Measurements from ENCODE around the gene CHAC1. TPM values are rescaled to one million over a fixed set of nuclear protein-coding genes. Genes with fewer than 3 reads are reported as not detected.
A peak's percentile ranks its signal among the peaks of the same experiment; 100 is the strongest.
"Not testable (repeated sequence)": the region's sequence is repeated elsewhere in the genome, so short reads cannot be mapped to it uniquely, and the experiment has no call there.

The CHAC1 gene
- polyA plus RNA-seq, 12 donors, result 1.1 to 5.3 (median 2.4) TPM; not detected in 2

DNA sequence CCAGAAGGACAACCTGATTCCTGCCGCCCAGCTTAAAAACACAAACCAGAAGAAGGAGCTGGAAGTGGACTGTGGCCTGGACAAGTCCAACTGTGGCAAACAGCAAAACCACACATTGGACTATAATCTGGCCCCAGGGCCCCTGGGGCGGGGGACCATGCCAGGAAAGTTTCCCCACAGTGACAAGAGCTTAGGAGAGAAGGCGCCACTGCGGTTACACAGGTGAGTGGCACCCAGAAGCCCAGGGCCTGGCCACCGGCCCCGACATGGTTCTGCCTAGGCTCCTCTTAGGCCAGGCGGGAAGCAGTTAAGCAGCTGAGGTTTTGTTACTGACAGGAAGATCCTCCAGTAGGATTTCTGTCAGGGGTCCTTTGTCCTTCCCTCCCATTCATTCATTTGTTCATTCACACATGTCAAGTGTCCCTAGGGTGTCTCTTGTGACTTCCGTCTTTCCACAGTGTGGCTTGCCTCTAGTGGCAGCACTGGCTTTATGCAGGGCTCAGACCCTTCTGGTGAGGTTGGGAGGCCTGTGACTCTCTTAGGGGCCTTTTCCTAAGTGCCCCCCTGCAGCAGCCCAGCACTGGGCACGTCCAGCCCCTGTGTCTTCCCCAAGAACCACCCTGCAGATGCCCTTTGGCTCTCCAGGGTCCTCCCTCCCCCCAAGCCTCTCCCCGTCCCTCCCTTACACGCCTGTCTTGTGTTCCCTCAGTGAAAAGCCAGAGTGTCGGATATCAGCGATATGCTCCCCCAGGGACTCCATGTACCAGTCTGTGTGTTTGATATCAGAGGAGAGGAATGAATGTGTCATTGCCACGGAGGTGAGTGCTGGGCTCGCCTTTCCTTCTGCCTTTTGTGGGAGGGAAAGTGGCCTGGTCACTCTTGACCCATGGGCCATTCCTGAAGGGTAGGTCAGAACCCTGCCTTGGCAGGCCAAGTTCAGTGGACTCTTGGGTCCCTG, 16.3 kb upstream of the CHAC1 start:
- DNase-seq, result no peak

DNA sequence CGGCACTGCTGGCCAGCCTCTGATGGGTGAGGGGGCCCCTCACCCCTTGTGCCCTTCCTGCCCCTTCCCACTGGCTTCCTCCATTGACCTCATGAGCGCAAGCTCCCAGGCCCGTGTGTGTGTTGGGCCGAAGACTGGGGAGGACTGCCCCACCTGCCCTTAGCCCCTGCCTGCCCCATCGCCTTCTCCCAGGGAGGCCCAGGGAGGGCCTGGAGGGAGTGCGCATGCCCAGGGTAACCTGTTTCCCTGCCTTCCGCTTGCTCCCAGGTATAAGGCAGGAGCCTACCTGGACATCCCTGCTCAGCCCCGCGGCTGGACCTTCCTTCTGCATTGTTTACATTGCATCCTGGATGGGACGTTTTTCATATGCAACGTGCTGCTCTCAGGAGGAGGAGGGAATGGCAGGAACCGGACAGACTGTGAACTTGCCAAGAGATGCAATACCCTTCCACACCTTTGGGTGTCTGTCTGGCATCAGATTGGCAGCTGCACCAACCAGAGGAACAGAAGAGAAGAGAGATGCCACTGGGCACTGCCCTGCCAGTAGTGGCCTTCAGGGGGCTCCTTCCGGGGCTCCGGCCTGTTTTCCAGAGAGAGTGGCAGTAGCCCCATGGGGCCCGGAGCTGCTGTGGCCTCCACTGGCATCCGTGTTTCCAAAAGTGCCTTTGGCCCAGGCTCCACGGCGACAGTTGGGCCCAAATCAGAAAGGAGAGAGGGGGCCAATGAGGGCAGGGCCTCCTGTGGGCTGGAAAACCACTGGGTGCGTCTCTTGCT, 15.3 kb upstream of the CHAC1 start:
- no peak for DNase-seq

DNA sequence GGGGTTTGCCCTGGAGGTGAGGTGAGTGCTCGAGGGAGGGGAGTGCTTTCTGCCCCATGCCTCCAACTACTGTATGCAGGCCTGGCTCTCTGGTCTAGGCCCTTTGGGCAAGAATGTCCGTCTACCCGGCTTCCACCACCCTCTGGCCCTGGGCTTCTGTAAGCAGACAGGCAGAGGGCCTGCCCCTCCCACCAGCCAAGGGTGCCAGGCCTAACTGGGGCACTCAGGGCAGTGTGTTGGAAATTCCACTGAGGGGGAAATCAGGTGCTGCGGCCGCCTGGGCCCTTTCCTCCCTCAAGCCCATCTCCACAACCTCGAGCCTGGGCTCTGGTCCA, 14.8 kb upstream of the CHAC1 start:
- DNase-seq, result no peak

DNA sequence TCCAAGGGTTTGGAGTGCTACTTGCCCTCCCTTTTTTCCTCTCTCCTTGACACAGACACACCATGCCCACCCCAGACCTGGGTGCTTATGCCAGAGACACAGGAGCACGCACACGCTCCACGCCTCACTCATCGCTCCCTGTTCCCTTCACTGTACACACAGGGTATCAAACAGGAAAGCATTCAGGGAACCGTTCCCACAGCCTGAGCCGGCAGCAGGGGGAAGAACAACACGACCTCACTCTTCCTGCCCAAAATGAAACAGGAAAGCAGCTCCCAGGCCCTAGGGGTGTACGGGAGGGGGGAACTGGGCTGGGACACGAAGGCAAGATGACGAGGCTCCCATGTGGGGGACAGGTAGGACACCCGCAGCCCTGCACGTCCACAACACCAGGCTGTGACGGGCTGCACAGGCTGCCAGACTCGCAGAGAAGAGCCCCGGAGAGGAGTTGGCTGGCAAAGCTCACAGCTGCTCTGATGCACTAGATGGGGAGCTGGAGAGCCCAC, 12.9 kb upstream of the CHAC1 start:
- no peak for DNase-seq

DNA sequence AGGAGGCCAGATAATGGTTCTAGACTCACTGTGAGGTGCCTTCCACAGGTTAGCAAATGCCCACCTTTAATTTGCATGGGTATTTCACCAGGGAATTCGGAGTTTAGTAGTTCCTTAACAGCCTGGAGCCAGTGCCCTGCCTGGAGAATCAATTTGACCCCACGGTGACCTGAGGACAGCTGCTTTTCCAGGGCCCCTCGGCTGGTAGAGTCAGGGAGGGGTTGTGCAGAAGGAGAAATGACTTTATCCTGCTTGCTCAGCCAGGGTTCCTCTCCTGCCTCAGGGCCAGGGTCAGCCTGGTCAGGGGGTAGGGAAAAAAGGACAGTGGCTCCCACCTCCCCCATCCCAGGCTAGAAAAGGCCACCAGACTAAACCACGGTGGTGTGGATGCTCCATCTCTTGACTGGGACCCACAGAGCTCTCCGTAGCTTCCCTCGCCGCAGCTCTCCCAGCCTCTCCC, 12.2 kb upstream of the CHAC1 start:
- no peak for DNase-seq

DNA sequence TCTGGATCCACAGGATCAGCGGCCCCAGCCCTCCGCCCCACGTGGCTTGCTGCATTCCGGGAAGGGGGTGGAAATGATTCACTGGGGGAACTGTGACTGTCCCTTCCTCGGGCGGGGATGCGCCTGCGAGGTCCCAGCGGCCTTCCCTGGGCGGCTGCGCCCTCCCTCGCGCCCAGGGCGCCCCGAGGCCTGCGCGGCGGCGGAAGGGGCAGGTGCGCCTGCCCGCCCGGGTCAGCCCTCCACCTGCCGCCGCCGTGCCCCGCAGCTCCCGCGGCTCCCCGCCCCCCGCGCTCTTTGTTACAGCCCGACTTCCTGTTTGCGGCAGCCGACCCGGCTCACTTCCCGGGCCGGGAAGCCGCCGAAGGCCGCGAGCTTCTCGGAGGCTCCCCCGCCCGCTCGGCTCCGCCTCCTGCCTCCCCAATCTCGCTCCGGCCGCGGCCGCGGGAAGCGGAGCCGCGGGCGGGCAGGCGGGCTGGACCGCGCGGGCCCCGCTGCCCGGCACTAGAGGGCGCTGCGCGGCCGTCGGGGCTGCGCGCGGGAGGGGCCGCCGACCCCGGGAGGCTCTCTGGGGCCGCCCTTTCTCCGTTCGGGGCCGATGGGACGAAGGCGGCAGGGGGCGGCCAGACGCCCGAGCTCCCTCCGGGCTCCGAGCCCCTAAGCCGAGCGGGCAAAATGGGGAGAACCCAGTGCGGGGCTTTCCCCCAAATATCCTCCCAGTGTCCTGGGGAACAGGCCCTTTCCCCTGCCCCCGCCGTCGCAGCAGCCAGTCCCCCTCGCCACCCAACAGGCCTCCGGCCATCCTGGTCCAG, 11.5 kb upstream of the CHAC1 start:
- peak; percentile 61 for DNase-seq

DNA sequence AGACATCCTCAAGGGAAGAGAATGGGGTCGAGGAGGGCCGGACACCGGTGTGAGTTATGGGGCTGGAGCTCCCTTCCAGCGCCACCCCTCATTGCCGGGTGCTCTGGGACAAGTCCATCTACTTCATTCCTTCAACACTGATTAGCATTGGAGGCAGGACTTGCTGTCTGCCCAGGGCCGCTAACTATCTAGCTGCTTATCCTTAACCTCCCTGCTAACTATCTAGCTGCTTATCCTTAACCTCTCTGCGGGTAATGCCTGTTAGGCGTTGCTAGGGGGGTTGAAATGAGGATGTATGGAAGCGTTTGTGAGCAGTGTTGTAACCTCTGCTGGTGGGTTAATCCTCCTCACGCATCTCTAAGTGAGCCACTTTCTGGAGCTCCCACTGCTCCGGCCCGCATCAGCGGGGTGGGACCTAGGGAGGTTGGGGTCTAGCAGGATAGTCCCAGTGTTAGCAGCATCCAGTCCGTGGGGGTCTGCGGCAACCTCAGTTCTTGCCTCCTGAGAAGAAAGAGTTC, 10.9 kb upstream of the CHAC1 start:
- no peak for DNase-seq

DNA sequence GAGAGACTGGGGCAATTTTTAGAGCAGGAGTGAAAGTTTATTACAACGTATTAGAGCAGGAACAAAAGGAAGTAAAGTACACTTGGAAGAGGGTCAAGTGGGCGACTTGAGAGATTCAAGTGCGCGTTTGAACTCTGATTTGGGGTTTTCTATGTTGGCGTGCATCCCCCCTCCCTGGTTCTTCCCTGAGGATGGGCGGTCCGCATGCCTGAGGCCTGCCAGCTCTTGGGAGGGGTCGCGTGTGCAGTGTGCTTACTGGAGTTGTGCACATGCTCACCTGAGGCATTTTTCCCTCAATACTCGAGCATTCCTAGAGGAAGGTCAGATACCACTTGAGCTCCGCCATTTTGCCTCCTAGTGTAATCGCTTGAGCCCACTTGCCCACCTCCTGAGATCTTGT, 10.4 kb upstream of the CHAC1 start:
- DNase-seq, result no peak

DNA sequence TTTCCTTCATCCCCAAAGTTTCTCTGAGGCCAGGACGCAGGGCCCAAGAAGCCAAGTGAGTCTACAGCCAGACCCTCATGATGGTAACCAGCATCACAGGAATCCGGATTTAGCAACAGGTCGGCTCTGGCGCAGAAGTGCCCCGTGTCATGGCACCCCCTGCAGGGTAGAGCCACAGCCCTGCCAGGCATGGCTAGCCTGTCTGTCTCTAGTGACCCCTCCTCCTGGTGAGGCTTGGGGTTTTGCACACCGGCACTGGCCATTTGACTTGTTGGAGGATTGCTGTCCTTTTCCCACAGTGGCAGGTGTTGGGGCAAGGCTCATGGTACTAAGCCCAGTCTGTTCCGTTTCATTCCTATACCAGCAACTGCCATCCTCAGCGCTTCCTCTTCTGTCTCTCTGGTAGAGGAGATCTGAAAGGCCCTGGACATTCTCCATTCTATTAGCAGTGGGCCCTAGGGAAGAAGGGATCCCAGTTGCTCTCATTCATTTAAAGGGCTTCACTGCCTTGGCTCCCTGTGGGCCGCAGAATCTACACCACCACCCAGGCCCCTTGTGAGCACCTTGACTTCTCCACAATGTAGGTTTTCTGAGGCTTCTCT, 9.4 kb upstream of the CHAC1 start:
- DNase-seq, result no peak

DNA sequence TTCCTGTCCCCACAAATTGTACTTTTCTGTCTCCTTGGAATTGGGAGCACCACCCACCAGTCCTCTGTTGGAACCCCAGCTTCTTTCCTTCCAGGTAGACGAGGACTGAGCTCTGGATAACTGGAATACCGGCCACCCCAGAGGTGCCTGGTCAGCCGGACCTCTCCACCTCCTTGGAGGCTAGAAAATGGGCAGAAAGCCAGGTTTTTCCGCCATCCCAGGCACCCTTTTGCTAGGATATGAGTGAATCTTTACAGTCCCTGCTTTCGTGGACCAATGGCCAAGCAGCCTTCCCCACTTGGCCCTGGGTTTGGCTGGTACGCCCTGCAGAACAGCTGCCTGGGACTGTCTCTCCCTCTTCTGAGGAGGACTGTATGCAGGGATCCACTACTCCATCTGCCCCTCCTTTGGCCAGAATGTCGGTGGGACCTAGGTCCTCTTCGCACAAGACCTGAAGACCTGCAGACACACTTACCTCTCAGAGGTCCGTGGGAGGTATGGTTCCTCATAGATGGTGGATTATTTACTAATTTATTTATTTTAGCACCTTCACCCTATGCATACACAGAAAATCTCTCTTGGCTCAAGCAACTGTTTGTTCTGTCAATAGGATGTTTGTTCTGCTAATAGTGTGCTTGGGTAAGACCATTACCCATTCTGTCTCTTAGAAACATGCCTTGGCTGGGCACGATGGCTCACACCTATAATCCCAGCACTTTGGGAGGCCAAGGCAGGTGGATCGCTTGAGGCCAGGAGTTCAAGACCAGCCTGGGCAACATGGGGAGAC, 8.6 kb upstream of the CHAC1 start:
- no peak for DNase-seq

DNA sequence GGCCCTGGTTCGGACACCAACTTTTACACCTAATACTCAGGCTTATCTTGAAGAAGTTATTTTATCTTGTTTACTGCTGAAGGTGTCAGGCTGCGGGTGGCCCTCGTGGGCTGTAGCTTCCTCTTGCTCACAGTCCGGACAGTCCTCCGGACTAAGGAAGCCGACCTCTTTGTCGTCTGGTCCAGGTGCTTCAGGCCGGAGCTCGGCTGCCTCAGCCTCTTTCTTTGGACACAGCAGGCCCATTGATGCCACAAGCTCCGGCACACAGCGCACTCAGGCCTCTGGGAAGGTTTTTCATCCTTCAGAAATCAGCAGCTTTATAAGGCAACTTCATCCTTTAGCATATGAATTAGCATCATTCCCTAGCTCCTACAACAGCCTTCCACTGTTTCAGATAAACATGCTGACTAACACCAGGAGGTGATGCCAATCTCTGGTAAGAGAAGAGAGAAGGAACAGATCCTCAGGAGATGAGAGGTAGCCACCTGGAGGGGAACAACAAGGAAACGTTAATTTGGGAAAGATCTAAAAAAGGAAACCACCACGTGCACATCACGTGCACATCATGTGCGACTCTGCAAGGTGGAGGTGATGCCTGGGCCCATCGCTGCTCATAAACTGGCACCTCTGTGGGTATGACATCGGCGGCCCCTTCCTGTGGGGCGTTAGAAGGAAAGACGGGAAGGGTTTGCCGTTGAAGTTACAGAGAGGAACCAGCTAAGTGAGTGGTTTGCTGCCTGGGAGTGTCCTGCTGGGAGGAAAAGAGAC, 4.4 kb upstream of the CHAC1 start:
- no peak for DNase-seq

DNA sequence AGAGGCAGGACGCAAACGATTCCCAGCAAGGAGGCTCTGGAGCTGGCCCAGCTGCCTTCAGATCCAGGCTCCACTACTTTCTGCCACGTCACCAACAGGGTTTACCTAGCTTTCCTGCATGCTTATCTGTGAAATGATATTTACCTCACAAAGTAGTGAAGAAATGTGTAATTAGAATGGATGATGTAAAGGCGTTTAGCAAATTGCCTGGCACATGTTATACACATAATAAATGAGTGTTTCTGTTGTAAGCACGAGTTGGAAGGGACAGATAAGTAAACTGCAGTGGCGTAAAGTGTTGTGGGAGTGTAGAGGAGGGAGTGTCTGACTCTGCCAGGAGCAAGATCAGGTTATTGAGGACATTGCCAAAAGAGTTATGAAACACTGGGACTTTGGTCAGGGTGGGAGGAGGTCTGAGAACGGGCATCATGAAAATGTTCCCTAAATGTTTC, 3.5 kb upstream of the CHAC1 start:
- no peak for DNase-seq

DNA sequence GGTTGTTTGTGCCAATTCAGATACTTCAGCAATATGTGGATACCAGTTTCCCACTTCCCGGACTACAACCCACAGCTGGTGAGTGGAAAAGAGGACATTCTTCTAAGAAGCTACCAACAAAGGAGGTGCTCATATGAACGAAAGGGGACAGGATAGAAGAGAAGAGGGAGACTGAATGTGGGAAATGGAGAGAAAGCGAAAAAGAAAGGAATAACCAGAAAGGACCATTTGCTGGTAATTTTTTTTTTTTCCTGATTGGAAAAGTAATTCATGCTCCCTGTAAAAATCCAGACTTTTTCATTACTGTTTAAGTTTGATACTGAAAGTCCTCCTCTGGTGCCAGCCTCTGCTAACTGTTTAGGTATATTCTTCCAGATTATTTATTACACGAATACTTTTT, 1.5 kb upstream of the CHAC1 start:
- DNase-seq, result no peak

DNA sequence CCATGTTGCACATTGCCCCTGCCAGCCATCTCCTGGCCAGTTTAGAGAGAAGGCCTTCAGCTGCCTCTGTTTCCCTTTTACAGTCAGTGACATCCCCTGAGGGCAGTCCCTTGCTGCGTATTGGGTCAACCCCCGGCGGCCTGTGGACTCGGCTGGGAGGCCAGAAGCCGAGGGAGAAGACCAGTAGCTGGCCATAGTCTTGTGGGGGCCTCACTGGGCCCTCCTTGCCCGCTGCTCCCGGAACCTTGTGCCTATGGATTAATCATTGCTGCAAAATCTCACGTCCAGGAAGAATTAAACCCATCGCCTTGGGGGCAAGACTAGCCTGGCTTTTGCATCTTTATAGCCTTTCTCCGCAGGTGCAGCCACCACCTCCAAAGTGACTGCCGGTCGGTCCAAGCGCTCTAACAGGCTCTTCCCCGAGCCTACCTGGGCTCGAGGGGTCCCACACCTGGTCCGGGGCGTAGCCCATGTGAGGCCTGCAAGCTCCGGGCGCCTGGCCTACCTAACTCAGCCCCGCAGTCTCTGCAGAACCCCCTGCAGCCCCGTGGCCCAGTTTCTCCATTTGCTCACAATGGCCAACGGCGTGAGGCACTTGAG, 870 bp upstream of the CHAC1 start:
- DNase-seq, result no peak

DNA sequence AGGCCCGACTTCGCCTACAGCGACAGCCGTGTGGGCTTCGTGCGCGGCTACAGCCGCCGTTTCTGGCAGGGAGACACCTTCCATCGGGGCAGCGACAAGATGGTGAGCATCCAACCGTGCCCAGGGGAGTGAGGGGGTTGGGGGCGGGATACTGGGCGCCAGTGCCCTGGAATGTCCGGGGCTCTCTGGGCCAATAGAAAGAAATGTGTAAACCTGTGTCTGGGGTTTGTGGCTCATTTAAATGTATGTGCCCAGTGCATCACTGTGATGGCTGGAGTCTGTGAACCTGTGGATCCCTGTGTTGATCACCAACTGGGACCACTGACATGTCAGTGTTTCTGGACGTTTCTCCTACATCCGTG, 423 bp downstream of the CHAC1 start:
- no peak for DNase-seq

DNA sequence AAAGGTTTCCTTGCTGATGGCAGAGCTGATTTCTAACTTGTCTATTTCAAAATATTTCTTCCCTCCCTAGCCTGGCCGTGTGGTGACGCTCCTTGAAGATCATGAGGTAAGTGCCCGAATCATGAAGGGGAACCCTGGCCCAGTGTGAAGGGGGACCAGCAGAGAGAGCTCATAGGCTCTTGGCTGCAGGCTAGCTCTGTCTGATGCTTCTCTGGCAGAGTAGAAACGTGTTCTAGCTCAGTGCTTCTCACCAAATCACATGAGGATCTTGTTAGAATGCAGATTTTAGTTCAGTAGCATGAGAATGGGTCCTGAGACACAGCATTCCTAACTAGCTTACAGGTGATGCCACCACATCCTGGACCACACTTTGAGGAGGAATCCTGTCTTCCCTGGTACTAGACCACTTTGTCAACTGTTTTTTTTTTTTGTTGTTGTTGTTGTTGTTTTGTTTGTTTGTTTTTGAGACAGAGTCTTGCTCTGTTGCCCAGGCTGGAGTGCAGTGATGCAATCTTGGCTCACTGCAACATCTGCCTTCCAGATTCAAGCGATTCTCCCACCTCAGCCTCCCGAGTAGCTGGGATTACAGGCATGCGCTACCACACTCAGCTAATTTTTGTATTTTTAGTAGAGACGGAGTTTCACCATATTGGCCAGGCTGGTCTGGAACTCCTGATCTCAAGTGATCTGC, 1.0 kb downstream of the CHAC1 start:
- not testable (repeated sequence) for DNase-seq

DNA sequence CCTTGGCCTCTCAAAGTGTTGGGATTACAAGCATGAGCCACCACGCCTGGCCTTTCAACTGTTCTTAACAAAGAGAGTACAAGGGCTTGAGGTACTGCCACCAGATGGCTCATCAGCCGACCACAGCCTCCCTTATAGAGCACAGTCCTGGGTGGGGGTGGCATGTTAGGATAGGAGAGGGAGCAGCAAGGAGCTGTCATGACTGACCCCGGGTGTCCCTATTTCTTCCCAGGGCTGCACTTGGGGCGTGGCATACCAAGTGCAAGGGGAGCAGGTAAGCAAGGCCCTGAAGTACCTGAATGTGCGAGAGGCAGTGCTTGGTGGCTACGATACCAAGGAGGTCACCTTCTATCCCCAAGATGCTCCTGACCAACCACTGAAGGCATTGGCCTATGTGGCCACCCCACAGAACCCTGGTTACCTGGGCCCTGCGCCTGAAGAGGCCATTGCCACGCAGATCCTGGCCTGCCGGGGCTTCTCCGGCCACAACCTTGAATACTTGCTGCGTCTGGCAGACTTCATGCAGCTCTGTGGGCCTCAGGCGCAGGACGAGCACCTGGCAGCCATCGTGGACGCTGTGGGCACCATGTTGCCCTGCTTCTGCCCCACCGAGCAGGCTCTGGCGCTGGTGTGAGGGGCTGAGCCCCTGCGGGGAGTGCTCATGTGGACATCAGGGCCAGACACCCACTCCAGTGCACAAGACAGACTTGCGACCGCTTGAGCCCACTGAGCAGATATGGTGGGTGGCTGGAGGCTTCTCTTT, 2.1 kb downstream of the CHAC1 start:
- DNase-seq, result no peak
